M059J (cell line): ENCODE results near the gene NUMA1. TPM values are rescaled to one million over a fixed set of nuclear protein-coding genes. Genes with fewer than 3 reads are reported as not detected.
A peak's percentile ranks its signal among the peaks of the same experiment; 100 is the strongest.

ENCODE experiments used
- DNase-seq: peaks from one replicate; pipeline ENCODE4 v3.0.0-alpha.2; 2012; ENCODE audit warnings: low read depth
- total RNA-seq: library from RNA; depleted of rRNA; stranded (reverse); fragments of >200 nt; shearing (Covaris generic); gene quantifications from 2 replicates; pipeline ENCODE4 v1.2.3, GENCODE V29; 2014; rRNA removed

Gene NUMA1
- total RNA-seq, 1 experiment from 2014 or later: 138 TPM

GRCh38 chr11:71964641-71965040, 115.7 kb downstream of the NUMA1 start:
- peak; percentile 41 for DNase-seq

DNA sequence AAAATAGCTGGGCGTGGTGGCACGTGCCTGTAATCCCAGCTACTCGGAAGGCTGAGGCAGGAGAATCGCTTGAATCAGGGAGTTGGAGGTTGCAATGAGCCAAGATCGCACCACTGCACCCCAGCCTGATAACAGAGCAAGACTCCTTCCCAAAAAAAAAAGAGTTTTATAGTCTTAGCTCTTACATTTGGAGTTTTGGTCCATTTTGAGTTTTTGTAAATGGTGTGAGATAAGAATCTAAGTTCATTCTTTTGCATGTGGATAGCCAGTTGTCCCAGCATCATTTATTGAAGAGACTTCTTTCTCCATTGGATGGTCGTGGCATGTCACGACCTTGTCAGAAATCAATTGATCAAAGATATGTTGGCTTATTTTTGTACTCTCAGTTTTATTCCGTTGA, 116.9 kb downstream of the NUMA1 start:
- no peak for DNase-seq

GRCh38 chr11:71962428-71963038, 117.8 kb downstream of the NUMA1 start:
- DNase-seq: peak; percentile 83

DNA sequence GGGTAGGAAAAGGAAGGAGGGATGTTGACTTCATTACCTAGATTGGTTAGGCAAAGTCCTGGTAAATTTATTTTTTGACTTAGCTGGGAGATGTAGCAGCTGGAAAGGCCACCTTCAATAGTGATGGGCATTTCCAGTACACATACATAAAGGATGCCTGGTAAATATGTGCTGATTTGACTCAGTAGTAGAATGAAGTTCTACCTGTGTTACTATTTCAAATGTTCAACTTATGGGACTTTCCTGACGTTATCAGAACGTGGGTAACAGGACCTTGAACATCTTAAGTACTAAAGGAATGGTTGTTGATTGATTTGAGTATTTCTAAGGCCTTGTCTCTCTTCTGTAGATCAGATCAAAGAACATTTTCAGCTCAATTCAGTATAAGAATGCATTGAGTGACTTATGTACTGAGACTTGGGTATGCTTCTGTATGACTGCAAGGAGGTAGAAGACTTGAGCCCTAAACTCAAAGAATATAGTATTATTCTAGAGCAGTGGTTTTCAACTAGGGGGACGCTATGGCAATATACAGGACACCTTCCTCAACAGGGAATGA, 124.4 kb downstream of the NUMA1 start:
- no peak for DNase-seq

Other genes with a start within 250 kb of the NUMA1 start
- gene DEFB108B, start 247.3 kb downstream of the NUMA1 start, total RNA-seq: not detected in 2 replicates
- not detected in 2 replicates for gene DEFB131B, start 202.1 kb downstream of the NUMA1 start, total RNA-seq
- gene XNDC1N, start 151.9 kb downstream of the NUMA1 start, total RNA-seq: 2.8 and 10.8 TPM in 2 replicates
- gene RNF121, start 151.5 kb downstream of the NUMA1 start, total RNA-seq: 30.8 and 33.4 TPM in 2 replicates
- 2.2 and 2.6 TPM in 2 replicates for gene IL18BP, start 81.6 kb downstream of the NUMA1 start, total RNA-seq
- 4.8 and 5.2 TPM in 2 replicates for gene LRRC51, start 308 bp upstream of the NUMA1 start, total RNA-seq
- 114 TPM in 2 replicates for gene LAMTOR1, start 22.8 kb upstream of the NUMA1 start, total RNA-seq
- not detected in 2 replicates for gene TOMT, start 25.4 kb upstream of the NUMA1 start, total RNA-seq
- 36.3 and 40.1 TPM in 2 replicates for gene ANAPC15, start 32.2 kb upstream of the NUMA1 start, total RNA-seq
- 0.17 and 1.4 TPM in 2 replicates for gene FOLR3, start 55.2 kb upstream of the NUMA1 start, total RNA-seq
- 1.4 and 2.8 TPM in 2 replicates for gene FOLR1, start 111.6 kb upstream of the NUMA1 start, total RNA-seq
- not detected in 2 replicates for gene FOLR2, start 136.3 kb upstream of the NUMA1 start, total RNA-seq
- gene INPPL1, start 144.2 kb upstream of the NUMA1 start, total RNA-seq: 31.8 and 55.5 TPM in 2 replicates
- gene PHOX2A, start 163.6 kb upstream of the NUMA1 start, total RNA-seq: not detected in 2 replicates